HG03280 (cell line): ENCODE data around the gene TYRO3.
"Not testable (repeated sequence)": the region's sequence is repeated elsewhere in the genome, so short reads cannot be mapped to it uniquely, and the experiment has no call there.

Source experiments
- ATAC-seq: cut with Tn5 transposase; IDR thresholded peaks from one replicate; pipeline ENCODE4 v1.9.1; 2021; ENCODE audit warnings: mild to moderate bottlenecking, moderate library complexity; ENCODE audit not compliant: unreplicated experiment

TYRO3 gene

DNA sequence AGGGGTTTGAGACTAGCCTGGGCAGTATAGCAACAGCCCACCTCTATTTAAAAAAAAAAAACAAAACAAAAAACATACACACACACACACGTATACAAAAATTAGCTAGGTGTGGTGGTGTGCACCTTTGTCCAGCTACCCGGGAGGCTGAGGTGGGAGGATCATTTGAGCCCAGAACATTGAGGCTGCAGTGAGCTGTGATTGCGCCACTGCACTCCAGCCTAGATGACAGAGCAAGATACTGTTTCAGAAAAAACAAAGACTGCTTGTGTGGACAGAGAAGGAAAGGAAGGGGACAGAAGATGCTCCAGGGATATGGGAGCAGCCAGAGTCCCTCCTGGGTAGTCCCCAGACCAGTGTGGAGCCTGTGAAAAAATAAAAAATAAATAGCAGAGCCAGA lies 12.9 kb downstream of the TYRO3 start:
- no peak for ATAC-seq

DNA sequence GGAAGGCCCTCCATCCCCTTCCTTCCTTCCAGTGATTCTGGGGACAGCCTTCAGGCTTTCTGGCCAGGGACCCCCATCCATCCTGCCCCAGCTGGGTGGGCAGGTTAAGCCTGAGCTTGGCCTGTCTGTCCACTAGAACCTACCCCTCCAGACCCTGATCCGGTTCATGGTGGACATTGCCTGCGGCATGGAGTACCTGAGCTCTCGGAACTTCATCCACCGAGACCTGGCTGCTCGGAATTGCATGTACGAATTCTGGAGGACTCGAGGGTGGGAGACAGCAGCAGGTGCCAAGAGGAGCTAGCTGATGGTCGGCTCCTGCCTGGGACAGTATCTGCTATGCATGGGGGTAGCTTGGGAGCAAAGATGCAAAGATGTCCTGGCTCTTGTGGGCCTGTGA lies 13.9 kb downstream of the TYRO3 start:
- ATAC-seq = no peak

DNA sequence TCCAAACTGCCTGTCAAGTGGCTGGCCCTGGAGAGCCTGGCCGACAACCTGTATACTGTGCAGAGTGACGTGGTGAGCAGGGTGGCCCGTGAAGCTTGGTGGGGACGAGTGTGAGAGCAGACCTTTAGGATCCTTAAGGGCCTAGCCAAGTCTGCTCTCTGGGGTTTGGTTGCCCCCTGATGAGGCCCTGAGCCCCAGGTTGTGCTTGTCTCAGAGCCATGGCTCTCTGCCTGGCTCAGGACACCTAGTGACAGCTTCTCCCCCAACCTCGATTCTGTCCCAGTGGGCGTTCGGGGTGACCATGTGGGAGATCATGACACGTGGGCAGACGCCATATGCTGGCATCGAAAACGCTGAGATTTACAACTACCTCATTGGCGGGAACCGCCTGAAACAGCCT lies 14.4 kb downstream of the TYRO3 start:
- no peak for ATAC-seq

DNA sequence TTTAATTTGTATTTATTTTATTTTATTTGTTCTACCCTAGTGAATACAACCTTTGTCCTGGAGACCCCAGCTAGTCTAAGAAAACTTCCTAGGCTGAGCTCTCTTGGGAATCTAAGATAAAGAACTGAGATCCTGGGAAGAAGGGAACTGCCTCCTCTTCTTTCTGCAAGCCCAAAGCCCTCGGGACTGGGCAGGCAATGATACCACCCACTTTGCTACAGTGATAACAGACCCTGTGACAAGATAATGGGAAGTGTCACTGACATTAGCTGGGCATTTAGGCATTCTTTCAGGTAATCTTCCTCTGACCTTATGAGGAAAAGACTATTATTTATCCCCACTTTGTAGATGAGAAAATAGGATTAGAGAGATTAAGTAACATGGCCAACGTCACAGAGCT lies 15.1 kb downstream of the TYRO3 start:
- ATAC-seq = no peak

DNA sequence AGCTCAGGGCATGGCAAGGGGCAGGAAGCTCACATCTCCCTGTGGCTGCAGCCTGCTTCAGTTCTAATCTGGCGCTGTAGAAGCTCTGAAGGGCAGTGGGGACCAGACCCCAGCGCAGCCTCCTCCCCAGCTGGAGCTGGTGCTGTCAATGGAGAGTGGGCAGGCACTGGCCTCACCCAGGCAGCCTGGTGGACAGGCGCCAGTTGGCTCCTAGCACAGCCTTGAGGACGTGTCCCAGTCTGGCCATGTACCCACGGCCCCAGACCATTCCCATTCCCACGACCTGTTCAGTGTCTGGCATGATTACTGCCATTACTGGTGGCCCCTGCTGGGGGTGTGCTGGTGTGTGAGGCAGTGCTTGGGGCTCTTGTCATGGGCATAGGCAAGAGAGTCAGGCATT lies 16.3 kb downstream of the TYRO3 start:
- no peak for ATAC-seq

DNA sequence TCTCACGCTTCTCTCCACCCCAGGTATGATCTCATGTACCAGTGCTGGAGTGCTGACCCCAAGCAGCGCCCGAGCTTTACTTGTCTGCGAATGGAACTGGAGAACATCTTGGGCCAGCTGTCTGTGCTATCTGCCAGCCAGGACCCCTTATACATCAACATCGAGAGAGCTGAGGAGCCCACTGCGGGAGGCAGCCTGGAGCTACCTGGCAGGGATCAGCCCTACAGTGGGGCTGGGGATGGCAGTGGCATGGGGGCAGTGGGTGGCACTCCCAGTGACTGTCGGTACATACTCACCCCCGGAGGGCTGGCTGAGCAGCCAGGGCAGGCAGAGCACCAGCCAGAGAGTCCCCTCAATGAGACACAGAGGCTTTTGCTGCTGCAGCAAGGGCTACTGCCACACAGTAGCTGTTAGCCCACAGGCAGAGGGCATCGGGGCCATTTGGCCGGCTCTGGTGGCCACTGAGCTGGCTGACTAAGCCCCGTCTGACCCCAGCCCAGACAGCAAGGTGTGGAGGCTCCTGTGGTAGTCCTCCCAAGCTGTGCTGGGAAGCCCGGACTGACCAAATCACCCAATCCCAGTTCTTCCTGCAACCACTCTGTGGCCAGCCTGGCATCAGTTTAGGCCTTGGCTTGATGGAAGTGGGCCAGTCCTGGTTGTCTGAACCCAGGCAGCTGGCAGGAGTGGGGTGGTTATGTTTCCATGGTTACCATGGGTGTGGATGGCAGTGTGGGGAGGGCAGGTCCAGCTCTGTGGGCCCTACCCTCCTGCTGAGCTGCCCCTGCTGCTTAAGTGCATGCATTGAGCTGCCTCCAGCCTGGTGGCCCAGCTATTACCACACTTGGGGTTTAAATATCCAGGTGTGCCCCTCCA lies 19.1 kb downstream of the TYRO3 start:
- ATAC-seq = no peak

DNA sequence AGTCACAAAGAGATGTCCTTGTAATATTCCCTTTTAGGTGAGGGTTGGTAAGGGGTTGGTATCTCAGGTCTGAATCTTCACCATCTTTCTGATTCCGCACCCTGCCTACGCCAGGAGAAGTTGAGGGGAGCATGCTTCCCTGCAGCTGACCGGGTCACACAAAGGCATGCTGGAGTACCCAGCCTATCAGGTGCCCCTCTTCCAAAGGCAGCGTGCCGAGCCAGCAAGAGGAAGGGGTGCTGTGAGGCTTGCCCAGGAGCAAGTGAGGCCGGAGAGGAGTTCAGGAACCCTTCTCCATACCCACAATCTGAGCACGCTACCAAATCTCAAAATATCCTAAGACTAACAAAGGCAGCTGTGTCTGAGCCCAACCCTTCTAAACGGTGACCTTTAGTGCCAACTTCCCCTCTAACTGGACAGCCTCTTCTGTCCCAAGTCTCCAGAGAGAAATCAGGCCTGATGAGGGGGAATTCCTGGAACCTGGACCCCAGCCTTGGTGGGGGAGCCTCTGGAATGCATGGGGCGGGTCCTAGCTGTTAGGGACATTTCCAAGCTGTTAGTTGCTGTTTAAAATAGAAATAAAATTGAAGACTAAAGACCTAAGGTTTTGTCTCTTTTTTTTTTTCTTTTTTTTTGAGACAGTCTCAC lies 19.8 kb downstream of the TYRO3 start:
- ATAC-seq = no peak

DNA sequence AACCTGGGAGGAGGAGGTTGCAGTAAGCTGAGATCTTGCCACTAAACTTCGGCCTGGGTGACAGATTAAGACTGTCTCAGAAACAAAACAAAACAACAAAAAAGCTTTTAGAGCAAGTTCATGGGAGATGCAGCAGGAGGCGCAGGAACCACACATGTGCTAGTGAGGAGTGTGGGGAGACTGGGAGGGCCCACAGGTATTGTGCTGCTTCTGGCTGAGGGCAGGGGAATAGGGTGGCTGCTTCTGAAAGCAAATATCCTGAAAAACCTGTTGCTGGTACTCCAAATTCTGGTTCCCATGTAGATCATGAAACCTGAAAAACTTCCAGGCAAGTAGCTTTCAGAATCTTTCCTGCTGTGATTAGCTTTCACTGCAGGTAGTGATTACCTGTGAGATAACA lies 22.1 kb downstream of the TYRO3 start:
- ATAC-seq = no peak

DNA sequence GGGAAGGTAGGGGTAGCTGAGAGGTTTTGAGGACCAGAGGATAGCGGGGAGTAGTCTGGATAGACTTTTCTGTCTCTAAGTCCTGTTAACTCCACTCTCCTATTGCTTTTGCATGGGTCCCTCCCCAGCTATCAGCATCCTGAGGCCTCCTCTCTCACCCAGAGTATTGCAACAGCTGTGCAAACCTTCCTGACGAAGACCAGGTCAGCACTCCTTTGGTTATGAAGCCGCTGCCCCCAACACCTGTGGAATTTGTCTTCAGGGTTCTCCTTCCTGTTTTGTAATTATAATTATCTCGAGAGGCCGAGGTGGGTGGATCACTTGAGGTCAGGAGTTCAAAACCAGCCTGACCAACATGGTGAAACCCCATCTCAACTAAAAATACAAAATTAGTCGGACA lies 24.8 kb downstream of the TYRO3 start:
- no peak for ATAC-seq

DNA sequence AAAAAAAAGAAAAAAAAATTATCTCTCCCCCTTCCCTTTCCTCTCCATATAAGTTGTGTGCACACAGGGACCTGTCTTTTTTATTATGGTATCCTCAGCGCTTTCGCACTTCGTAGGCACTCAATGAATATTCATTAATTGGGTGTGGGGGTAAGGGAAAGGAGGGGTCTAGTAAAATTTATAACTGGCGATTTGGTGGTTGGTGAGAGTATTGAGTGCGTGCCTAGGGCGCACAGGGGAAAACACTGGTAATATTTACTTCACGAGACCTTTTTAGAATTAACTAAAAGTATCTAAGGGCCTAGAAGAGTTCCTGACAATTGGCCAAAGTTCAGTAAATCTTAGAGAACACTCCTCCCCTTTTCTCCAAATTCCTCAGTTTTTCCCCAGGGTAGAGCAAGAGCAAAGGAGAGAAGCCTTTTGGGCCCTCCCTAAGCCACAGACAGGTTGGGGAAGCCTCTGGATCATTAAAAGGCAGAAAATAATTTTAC lies 25.7 kb downstream of the TYRO3 start:
- no peak for ATAC-seq

DNA sequence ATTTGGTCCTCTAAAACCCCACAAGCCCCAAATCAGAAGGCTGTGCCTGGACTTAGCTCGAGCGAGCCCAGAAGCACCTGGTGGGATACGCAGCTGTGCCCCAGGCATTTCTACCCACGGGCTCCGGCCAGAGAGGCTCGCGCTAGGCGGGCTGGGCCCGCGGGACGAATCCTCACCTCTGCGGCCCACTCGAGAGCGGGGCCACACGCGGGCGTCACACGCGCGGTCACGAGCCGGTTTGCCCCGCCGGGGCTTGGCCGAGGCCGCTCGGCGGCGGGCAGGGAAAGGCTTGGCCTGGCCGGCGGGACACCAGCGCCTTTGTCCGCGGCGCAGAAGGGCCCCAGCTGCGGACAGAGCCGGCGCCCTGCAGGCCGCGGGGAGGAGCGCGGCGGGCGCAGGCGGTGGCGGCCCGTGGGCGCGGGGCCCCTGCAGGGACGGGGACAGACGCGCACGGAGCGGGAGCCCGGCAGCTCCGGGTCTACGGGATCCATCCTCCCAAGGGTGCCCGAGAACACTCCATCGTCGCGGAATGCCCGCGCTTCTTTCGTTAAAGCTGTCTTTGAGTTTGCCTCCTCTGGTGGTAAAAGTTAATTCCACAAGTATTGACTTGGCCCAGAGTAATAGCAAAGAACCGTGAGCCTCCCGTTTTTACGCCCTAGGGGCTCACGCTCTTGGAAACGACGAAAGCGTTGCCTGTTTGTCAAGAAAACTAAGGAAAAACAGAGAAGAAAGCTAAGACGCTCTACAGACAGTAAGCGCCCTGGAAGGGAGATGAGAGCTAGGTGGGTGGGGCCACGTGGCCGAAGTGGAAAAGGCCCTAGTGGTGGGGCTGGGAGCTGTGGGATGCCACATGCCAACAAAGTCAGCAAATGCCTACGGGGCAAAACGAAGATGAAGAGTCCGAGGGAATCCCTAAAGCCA lies 26.4 kb downstream of the TYRO3 start:
- ATAC-seq = no peak

DNA sequence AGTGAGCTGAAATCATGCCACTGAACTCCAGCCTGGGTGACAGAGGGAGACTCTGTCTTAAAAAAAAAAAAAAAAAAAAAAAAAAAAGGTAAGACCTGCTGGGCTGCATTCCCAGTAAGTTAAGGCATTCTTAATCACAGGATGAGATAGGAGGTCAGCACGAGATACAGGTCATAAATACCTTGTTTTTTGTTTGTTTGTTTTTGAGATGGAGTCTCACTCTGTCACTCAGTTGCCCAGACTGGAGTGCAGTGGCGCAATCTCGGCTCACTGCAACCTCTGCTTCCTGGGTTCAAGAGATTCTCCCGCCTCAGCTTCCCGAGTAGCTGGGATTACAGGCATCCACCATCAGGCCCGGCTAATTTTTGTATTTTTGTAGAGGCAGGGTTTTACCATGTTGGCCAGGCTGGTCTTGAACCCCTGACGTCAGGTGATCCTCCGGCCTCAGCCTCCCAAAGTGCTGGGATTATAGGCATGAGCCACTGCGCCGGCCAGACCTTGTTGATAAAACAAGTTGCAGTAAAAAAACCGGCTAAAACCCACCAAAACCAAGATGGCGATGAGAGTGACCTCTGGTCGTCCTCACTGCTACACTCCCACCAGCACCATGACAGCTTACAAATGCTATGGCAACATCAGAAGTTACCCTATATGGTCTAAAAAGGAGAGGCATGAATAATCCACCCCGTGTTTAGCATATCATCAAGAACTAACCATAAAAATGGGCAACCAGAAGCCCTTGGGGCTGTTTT lies 27.7 kb downstream of the TYRO3 start:
- ATAC-seq = not testable (repeated sequence)

DNA sequence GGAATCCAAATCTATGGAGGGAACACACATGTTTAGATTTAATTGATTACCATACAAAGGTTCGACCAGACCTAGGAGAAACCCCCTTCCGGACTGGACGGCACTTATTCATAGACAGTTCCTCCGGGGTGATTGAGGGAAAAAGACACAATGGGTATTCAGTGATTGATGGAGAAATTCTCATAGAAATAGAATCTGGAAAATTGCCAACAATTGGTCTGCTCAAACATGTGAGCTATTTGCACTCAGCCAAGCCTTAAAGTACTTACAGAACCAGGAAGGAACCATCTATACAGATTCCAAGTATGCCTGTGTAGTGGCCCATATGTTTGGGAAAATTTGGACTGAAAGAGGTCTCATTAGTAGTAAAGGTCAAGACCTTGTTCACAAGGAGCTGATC lies 30.0 kb downstream of the TYRO3 start:
- not testable (repeated sequence) for ATAC-seq

DNA sequence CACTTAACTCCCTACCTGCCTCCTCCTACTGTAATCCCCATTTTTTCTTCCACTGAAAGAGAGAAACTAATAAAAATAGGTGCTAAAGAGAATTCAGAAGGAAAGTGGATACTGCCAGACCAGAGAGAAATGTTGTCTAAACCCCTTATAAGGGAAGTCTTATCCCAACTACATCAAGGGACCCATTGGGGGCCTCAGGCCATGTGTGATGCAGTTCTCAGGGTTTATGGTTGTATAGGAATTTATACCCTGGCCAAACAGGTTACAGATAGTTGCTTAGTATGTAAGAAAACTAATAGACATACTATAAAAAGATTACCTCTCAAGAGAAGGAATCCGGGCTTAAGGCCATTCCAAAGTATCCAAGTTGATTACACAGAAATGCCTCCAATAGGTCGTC lies 30.6 kb downstream of the TYRO3 start:
- ATAC-seq = not testable (repeated sequence)

DNA sequence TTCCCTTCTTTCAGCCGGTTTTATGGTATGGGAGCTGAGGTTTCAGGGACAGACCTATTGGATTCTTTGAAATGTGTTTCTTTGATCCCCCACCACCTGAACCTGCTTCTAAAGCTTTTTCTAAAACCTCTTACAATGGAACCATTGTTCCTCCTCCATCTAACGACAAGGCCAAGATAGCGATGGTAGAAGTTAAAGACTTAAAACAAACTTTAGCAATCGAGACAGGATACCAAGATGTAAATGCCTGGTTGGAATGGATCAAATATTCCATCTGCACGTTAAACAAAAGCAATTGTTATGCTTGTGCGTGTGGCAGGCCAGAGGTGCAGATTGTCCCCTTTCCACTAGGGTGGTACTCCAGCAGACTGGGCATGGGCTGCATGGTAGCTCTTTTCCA lies 32.2 kb downstream of the TYRO3 start:
- ATAC-seq = not testable (repeated sequence)

DNA sequence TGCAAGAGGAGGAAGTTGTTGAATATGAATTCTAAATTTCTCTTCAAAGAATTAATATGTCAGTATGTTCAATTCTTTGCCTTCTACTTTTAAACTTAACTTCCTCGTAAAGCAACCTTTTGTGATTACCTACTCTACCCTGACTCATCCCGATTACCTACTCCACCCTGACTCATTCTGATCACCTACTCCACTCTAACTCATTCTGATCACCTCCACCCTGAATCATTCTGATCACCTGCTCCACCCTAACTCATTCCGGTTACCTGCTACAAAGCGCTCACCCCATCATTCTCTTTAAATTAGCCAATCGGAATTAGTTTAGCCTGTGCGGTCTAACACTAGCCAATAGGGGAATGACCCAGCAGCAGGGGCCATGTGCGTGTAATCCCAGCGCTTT lies 33.7 kb downstream of the TYRO3 start:
- ATAC-seq = not testable (repeated sequence)

DNA sequence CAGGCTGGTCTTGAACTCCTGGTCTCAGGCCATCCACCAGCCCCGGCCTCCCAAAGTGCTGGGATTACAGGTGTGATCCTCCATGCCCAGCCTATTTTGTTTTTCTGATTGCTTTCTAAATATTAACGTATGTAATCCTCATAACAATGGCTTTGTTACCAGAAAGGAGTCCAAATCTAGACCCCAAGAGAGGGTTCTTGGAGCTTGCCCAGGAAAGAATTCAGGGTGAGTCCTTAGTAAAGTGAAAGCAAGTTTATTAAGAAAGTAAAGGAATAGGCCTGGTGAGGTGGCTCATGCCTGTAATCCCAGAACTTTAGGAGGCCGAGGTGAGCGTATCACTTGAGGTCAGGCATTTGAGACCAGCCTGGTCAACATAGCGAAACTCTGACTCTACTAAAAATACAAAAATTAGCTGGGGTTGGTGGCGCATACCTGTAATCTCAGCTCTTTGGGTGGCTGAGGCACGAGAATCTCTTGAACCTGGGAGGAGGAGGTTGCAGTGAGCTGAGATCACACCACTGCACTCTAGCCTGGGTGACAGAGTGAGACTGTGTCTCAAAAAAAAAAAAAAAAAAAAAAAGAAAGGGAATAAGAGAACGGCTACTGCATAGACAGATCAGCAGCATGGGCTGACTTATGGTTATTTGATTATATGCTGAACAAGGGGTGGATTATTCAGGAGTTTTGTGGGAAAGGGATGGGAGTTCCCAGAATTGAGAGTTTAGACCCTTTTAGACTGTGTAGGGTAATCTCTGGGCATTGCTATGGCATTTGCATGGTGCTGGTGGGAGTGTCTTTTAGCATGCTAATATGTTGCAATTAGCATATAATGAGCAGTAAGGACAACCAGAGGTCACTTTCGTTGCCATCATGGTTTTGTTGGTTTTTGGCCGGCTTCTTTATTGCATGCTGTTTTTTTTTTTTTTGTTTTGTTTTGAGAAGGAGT lies 36.1 kb downstream of the TYRO3 start:
- no peak for ATAC-seq

DNA sequence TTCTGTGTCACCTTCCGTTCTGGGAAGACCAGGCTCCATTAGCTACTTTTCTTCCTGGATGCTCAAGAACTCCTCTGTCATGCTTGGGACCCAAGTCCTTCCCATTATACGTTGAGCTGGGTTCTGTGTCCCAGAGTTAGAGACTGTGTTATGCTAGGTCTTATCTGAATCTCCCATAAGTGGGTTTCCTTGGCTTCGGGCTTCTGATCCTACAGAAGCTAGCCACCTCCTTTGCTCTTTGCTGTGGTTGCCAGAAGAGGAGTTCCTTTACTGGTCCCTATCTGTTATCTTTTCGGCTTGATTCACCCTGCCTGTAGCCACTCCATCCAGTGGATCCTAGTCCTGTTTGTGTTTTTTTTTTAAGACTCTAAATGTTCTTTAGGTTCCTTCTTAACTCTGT lies 38.0 kb downstream of the TYRO3 start:
- ATAC-seq = no peak

DNA sequence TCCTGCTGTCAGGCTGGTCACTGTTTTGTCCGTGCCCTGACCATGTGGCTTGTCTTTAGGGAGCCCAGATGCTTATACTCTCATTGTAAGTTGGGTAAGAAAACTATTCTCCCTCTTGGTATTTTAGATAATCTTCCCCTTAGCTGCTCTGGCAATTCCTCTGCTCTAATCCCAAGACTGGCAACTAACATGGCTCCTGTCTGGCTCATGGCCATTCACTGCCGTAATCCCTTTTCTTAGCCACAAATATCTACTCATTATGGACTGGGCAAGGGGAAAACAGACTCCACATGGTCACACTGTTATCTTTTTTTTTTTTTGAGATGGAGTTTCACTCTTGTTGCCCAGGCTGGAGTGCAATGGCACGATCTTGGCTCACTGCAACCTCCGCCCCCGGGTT lies 38.8 kb downstream of the TYRO3 start:
- ATAC-seq = no peak
